NCI-H524 (cell line): Measurements from ENCODE around the gene H19.

Experiments used
- DNase-seq, 2 experiments: peaks; one replicate each; lab custom pipeline; 2025; lab: John Stamatoyannopoulos, UW

Gene H19

DNA sequence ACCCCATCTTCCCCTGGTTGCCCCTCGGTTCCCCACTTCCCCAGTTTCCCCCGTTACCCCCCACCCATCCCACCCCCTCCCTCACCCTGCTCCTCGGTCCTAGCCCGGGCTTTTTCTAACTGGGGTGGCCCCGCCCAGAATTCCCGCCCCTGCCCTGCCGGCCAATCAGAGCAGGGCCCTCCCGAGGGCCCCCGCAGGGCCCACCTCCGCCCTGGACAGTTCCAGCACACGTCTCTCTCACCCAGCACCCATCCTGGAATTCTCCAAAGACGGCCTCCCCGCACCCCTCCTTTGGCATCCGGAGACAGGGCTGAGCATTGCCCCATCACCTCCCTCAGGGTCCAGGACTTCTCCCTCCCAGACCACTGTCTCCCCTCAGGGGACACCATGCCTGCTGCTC, at the start of gene H19:
H19 (minus strand) TSS at position 88 of the 400 bp plus-strand sequence.
- DNase-seq: no peak

DNA sequence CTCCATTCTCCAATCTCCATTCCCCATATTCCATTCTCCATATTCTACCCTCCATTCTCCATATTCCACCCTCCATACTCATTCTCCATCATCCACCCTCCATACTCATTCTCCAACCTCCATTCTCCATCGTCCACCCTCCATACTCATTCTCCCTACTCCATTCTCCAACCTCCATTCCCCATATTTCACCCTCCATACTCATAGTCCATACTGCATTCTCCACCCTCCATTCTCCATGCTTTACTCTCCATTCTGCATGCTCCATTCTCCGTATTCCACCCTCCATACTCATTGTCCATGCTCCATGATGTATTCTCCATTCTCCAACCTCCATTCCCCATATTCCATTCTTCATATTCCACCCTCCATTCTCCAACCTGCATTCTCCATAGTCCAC, 44.3 kb upstream of the H19 start:
- DNase-seq: no peak

DNA sequence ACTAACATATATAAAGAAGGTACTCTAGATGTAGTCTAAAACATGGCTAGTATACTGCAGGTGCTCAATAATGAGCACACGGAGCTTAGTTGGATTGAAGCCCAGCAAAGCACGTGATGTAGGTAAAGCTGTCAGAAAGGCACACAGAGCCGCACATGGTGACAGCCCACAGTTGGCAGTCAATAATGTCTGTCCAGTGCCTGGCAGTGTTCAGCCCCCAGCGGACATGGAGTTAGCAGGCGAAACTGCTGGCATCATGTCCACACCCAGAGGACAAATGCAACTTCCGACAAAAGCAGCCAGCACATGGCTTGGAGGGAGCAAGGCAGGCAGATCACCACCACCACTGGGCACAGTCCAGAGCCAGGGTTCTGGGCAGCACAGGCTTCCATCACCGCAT, 43.5 kb upstream of the H19 start:
- DNase-seq: no peak

DNA sequence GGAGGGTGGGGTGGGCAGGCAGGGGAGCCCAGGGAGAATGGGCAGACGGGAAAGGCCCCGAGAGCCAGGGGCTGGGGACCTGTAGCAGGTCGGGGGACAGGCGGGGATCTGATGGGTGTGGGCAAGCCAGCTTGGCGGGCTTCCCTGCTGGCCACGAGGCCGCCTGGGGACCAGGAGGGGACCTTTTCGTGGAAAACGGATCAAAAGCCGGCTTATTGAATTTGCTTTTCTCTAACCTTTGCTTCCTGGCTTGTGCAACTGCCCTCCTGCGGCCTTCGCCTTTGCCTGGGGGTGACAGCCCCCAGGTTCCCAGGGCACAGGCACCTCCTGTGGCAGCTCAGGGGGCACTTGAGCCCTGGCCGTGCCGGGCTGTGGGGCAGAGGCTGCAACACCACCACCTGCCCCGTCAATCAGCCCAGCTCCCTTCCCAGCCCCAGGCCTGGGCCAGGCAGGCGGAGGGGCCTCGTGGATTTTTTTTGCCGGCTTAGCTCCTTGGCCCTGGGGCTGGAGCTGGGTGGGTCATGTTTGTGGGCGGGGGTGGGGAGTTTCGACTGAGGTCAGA, 41.6 kb upstream of the H19 start:
- no peak for DNase-seq

DNA sequence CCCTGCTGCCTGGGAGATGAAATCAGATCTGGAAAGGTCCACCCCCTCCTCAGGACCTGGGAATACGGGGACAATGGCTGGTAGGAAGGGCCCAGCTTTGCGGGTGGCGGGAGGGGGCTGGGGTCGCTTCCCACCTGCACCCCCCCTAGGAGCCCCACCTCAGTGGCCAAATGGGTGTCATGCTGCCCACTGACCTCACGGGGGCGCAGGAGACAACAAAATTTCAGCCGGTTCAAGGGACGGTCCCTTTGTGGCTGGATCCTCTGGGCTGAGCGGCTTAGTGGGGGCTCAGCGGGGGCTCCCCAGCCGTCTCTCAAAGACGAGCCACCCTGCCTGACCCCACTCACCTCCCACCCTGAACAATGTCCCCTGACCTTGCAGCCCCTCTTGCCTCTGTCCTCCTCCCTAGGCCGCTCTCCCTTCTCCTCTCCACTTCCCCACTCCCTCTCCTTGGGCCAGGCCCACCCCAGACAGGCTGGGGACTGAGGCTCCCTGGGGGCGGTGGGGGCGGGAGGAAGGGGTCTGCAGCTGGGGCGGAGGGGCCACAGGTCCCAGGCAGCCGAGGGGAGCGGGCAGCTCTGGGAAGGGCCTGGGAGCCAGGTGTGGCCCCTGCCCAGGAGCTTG, 39.3 kb upstream of the H19 start:
- DNase-seq: no peak

DNA sequence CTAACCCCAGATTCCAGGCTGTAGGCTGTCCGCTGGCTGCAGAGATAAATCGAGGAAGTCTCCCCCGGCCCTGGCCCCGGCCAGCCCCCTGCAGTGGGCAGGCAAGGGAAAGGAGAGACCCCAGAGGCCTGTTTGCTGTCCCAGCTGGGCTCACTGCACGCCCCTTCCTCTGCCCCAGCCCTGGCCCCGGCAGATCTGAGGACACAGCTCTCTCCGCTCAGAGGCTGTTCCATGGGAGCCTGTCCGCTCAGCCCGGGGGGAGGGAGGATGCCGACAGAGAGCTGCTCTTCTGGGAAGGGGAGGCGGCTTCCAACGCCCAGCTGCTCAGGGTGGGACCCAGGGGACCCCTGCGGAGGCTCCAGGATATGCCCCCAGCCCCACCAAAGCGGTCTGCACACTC, 37.7 kb upstream of the H19 start:
- DNase-seq: no peak

DNA sequence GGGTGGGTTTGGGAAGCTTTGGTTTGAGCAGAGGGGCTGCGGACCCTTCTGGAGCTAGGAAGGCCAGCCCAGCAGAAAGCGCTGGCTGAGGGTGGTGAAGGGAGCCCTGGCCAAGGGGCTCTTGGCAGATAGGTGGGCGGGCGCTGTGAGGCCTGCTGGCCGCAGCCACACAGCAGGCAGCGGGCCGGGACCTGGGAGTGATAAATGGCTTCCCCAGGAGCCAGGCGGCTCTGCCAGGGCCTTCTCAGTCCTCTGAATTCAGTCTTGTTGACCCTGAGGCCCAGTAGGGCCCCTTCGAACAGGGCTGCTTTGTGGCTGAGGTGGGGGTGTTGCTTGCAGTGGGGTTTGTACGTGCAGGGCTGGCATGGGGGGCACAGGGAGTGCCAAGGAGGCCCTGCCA, 33.4 kb upstream of the H19 start:
- no peak for DNase-seq

DNA sequence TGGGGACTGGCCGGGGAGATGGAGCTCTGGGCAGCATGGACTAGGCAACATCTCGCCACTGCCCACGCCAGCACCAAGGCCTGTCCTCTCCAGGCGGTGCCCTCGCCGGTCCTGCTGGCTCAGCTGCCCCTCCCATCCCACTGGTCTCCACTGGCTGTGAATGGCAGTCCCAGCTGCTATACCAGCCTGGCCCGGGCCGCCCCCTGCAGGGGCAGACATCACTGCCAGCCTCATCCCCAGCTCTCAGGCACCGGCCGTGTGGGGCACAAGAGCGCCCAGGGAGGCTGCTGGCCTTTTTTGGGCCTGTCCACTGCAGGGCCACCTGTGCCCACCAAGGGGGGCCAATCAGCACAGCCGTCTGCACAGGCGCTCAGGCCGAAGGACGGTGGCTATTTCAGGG, 30.1 kb upstream of the H19 start:
- no peak for DNase-seq

DNA sequence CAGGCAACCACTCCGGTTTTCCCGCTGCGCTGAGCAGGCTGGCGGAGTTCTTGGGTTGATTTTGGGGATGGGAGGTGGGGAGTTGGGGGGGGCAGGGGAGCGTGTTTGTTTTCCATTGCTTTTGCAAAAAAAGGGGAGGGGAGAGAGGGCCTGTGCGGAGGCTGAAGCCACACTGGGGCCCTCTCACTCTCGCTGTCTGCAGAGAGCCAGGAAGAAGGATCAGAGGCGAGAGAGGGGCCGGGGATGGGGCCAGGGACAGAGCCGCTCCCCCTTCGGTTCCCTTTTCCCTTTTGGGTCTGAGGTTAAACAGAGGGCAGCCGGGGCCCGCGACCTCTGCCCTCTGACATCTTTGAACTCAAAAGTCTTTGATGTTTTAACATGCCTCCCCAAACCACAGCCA, 17.4 kb upstream of the H19 start:
- DNase-seq: no peak

DNA sequence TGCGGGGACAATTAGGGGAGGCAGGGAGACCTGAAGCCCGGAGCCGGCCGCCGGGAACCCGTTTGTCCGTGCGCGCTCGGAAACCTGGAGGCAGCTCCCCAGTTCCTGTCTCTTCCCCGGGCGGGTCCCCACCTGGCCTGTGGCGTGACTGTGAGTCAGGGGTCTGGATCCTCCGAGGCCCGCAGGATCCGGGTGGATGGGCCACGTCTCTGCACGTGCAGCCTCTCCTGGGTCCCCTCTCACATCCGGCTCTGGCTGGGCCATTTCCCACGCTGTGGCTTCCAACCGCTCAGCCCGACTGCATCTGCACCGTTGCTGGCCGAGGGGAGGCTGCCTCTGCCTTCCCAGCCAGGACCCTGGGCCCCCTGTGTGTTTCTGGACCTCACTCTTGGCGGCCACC, 14.8 kb upstream of the H19 start:
- no peak for DNase-seq

DNA sequence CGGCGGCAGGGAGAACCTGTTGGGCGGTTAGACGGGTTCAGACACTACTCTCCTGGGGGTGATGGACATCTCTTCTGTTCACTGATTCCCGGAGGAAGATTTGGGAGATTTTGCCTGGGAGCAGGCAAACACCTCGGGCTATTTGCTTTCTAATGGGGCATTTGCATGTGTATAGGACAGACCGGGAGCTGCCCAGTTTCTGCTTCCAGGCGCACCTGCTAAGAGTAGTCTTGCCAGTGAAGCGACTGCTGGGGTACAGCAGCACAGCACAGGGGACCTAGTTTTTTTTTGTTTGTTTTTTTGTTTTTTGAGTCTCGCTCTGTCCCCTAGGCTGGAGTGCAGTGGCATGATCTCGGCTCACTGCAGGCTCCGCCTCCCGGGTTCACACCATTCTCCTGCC, 6.8 kb upstream of the H19 start:
- DNase-seq: no peak

DNA sequence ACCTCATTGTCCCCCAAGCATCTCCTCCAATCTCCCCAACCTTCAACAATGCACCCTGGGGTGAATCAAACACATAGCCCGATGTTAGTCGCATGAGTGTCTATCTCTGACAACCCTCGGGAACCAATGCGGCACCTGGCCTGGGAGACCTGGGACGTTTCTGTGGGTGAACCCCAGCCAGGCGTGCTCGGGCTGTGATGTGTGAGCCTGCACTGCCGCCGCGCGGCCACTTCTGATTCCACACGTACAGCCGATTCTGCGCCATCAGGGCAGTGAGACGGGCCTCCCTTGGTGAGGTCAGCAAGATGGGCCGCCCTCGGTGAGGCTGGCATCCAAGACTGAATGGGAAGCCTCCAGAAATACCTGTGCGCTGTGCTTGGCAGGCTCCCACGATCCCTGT, 5.2 kb upstream of the H19 start:
- DNase-seq: no peak

DNA sequence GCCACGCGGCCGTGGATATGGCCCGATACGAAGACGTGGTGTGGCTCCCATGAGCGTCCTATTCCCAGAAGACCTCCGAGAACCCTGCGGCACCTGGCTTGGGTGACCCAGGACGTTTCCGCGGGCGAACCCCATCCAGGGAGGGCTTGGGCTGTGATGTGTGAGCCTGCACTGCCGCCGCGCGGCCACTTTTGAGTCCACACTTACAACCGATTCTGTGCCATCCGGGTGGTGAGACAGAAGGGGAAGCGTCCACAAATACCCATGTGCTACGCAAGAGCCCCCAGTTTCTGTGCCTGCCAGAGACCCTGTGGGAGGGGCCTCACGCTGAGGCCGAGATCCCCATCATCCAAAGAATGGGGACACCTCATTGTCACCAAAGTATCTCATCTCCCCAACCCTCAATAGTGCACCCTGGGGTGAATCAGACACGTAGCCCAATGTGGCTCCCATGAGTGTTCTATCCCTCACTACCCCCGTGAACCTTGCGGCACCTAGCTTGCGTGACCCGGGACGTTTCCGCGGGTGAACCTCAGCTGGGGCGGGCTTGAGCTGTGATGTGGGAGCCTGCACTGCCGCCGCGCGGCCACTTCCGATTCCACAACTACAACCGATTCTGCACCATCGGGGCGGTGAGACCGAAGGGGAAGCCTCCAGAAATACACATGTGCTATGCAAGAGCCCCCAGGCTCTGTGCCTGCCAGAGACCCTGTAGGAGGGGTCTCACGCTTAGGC, 4.6 kb upstream of the H19 start:
- no peak for DNase-seq

DNA sequence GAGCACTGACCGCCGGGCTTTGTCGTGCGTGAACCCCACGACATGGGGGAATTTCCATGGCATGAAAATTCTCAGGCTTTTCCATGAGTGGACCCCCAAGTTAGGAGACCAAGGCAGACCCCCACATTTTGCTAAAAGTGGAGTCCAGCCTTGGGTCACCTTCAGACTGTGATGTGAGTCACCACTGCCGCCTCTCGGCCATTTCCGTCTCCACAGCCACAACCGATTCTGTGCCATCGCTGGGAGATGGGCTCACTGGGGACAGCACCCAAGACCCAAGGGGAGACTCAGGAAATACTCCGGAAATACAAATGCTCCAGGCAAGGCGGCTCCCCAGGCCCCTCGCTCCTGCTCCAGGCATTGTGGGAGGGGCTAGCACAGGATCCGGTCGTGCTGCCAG, 1.2 kb upstream of the H19 start:
- no peak for DNase-seq

DNA sequence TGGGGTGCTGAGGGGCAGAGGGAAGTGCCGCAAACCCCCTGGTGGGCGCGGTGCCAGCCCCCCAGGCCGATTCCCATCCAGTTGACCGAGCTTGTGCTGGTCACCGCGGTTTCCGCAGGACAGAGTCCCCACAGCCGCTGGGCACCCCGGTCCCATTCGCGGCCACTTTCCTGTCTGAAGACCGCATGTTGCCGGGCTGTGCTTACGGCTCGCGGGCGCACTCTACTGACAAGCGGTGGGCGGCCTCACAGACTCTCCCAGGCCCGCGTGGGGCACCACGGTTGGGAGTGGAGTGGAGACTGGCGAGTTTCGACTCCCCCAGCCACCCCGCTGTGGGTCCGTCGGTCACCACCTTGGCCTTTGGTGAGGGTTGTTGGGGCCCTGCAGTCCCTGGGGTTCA, 648 bp upstream of the H19 start:
- no peak for DNase-seq

DNA sequence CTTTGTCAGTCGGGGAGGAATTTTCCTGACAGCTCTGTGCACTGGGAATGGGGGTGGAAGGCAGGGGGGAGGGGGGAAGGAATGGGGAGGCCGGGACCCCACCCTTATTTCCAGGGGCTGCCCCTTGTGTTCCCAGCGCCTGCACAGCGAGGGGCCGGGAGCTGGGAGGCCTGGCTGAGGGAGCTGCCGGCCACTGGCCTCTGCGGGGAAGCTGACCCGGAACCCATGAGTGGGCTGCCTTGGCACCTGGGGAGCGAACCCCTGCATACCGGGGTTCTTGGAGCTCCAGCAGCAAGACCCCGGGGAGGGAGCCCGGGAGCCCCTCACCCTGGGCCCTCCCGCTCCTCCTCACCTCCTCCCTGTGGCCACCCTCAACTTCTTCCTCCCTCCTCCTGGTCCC, 3.5 kb downstream of the H19 start:
- no peak for DNase-seq

DNA sequence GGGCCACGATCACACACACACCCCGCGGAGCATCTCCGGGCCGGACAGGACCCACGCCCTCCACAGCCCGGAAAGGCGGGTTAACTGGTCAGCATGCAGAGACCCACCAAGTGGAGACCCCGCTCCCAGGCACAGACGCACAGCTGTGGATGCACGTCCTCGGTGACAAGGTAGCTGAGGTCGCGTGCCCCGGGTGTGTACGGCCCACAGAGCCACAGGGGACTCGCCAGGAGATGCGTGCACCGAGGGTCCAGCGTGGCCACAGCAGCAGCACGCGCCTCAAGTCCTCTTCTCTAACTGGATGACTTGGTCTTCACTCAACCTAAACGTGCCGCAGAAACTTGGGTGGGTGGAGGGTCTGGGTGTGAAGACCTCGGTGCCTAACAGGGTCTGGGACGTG, 5.5 kb downstream of the H19 start:
- DNase-seq: no peak

DNA sequence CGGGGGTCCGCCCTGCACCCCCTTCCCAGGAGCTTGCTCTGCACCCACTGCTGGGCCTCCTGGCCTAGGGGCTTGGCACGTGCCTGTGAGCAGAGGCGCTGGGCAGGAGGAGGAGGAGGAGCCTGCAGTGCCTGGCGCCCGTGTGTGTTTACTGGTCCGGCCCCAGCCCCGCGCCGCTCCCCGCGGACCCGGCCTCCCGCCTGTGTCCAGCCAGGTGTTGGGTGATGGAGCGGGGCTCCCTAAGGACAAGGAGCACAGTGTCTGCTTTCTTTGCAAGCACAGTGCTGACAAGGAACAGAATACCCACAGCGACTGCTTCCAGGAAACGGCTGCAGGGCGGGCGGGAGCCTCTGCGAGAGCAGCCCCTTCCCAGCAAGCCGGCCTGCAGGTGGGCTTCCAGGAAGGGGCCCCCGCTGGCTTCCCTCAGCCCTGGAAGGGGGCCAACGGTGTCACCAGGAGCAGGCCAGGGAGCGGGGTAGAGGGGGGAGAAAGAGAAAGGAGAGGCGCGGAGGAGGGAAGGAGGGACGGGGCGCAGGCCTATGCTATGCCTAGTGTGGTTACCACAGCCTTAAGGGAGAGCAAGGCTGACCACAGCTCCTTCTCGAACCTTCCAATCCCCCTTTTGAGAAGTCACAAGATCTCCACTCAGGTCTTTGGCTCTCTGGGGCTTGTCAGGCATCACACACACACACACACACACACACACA, 6.6 kb downstream of the H19 start:
- no peak for DNase-seq

DNA sequence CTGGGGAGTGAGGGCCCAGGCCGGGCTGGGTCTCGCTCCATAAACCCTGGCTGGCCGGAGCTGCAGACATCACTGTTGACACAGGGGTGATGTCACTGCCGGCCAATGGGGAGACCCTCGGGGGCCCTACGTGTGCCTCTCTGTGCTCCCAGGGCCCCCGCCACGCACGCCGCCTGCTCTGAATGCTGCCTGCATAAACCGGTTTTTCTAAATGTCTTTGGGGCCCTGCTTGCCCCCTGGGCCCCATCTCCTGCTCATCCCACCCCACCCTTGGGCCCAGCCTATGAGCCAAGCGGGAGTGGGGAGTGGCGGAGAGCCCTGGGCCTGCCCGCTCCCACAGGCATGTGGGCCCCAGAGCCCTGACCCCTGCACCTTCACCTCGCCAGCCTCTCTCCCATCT, 7.7 kb downstream of the H19 start:
- DNase-seq: no peak

DNA sequence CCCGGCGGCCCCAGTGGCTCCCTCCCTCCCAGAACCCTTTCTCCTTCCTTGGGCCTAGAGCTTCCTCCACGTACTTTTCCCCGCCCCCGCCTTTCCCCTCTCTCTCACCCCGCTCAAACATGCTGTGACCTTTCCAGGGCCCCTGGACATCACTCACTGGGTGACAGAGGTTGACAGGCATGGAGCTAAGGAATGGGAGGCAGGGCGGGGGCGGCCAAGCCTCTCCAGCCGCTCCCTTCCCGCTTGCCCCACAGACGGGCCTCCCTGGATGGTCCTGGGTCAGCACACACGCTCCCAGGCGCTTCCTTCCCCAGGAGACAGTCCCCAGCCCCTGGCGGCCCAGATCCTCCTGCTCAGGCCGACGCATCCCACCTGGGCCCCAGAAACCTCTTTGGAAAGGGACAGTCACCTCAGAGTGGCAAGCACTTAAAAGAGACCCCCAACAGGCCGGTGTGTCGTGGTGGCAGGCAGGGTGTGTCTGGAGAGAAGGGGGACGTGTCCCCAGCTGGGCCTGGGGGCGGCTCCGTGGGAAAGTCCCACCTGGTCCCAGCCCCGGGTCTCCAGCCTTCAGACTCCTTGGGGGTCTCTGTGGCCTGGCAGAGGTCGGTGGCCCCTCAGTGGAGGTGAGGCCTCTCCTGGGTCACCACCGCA, 8.8 kb downstream of the H19 start:
- DNase-seq: no peak

DNA sequence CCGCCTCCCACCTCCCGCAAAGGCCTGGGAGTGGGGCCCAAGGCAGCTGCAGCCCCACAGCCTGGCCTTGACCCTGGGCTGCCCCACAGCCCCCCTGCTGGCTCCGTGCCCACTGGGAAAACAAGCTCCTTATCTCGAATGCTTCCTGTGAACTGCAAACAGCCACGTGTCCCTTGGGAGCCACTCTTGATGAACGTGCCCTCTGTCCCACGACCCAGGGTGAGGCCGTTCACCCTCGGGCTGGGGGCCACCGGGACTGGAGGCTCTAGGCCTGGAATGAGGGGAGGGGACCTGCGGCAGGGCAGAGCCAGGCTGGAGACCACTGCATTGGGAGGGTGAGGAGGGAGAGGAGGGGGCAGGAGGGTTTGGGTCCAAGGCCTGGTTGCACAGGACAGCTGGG, 9.5 kb downstream of the H19 start:
- no peak for DNase-seq

DNA sequence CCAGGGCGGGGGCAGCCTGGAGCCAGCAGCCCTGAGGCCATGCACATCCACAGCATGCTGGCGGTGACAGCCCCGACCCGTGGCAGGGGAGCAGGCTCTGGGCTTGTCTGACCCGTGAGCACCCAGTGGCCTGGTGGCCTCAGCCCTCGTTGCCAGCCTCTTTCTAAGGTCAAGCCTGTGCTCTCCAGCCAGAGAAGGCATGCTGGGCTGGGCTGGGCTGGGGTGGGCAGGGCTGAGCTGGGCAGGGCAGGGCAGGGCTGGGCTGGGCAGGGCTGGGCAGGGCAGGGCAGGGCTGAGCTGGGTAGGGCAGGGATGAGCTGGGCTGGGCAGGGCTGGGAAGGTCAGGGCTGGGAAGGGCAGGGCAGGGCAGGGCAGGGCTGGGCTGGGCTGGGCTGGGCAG, 10.6 kb downstream of the H19 start:
- DNase-seq: no peak

DNA sequence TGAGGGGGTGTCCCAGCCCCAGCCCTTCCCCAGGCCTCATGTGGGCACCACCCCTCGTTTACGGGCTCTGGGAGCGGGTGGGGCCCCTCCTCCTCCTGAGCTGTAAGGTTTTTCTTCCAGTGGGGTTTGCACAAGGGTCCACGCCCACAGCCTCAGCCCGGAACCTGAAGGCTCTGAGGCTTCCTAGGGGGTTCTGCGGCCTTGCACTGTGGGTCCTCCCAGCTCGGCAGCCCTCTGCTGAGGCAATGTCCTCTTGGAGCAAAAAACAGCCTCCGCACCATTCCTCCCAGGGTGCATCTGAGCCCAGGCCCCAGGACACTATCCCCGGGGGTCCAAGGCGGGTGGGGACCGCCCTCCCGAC, 14.1 kb downstream of the H19 start:
- DNase-seq: no peak
